Astrocyte (in vitro differentiated cells and primary cell): ENCODE data around the gene TSPAN15. TPM values are rescaled to one million over a fixed set of nuclear protein-coding genes. Genes with fewer than 3 reads are reported as not detected.
A peak's percentile ranks its signal among the peaks of the same experiment; 100 is the strongest.

ENCODE experiments used
- DNase-seq: peaks from one replicate; pipeline ENCODE4 v3.0.0-alpha.2; 2010; ENCODE audit warnings: low read depth
- FAIRE-seq: peaks from 2 replicates; lab custom pipeline; 2011; peaks lifted over from hg19 to GRCh38; lab: Jason Lieb, UNC
- H2AFZ ChIP-seq: 2 replicates; pipeline ENCODE4 v1.6.0; 2012; ENCODE audit warnings: low read depth, low read length, inconsistent platforms
- H3K27ac ChIP-seq: 2 replicates; pipeline ENCODE4 v1.5.1; 2011; ENCODE audit warnings: low read depth, low read length, inconsistent platforms
- H3K27me3 ChIP-seq: 2 replicates; pipeline ENCODE4 v1.6.0; 2011; ENCODE audit warnings: low read length, inconsistent platforms; ENCODE audit not compliant: insufficient read depth
- H3K36me3 ChIP-seq: 2 replicates; pipeline ENCODE4 v1.5.1; 2011; ENCODE audit warnings: low read length, inconsistent platforms; ENCODE audit not compliant: insufficient read depth
- H3K4me1 ChIP-seq: 2 replicates; pipeline ENCODE4 v1.5.1; 2011; ENCODE audit warnings: low read length, inconsistent platforms; ENCODE audit not compliant: insufficient read depth
- H3K4me2 ChIP-seq: 2 replicates; pipeline ENCODE4 v1.6.0; 2012; ENCODE audit warnings: low read length, inconsistent platforms
- H3K4me3 ChIP-seq: 2 replicates; pipeline ENCODE4 v1.5.1; 2011; ENCODE audit warnings: low read depth, mild to moderate bottlenecking, low read length, inconsistent platforms; ENCODE audit not compliant: insufficient read depth
- H3K79me2 ChIP-seq: 2 replicates; pipeline ENCODE4 v1.6.0; 2012; ENCODE audit warnings: mild to moderate bottlenecking, low read length, inconsistent platforms; ENCODE audit not compliant: insufficient read depth
- H3K9ac ChIP-seq: 2 replicates; pipeline ENCODE4 v1.6.0; 2012; ENCODE audit warnings: mild to moderate bottlenecking, low read length, inconsistent platforms
- H3K9me3 ChIP-seq: 2 replicates; pipeline ENCODE4 v1.5.1; 2012; ENCODE audit warnings: low read depth, mild to moderate bottlenecking, low read length, inconsistent platforms; ENCODE audit not compliant: insufficient read depth
- H4K20me1 ChIP-seq: 2 replicates; pipeline ENCODE4 v1.6.0; 2012; ENCODE audit warnings: low read length, inconsistent platforms; ENCODE audit not compliant: insufficient read depth
- H3K27ac Mint-ChIP-seq: one replicate; pipeline ENCODE4 v1.8.0; 2021; ENCODE audit warnings: mild to moderate bottlenecking, mixed read lengths; ENCODE audit not compliant: unreplicated experiment
- H3K27me3 Mint-ChIP-seq: one replicate; pipeline ENCODE4 v1.8.0; 2021; ENCODE audit warnings: low read depth, mixed read lengths; ENCODE audit not compliant: unreplicated experiment
- H3K36me3 Mint-ChIP-seq: one replicate; pipeline ENCODE4 v1.8.0; 2021; ENCODE audit warnings: low read depth, mixed read lengths; ENCODE audit not compliant: unreplicated experiment
- H3K4me1 Mint-ChIP-seq: one replicate; pipeline ENCODE4 v1.8.0; 2021; ENCODE audit warnings: low read depth, mixed read lengths; ENCODE audit not compliant: unreplicated experiment
- H3K4me3 Mint-ChIP-seq: one replicate; pipeline ENCODE4 v1.8.0; 2021; ENCODE audit warnings: mild to moderate bottlenecking, moderate library complexity, mixed read lengths; ENCODE audit not compliant: unreplicated experiment
- H3K9me3 Mint-ChIP-seq: one replicate; pipeline ENCODE4 v1.8.0; 2021; ENCODE audit warnings: mild to moderate bottlenecking, mixed read lengths; ENCODE audit not compliant: unreplicated experiment
- EZH2 ChIP-seq: IDR thresholded peaks from 2 replicates; pipeline ENCODE4 v1.6.1; 2012; ENCODE audit warnings: mild to moderate bottlenecking, low read length, inconsistent platforms; ENCODE audit not compliant: insufficient read depth
- total RNA-seq: library from RNA; stranded (reverse); gene quantifications from 2 replicates; pipeline ENCODE4 v1.2.1, GENCODE V29; 2021
- TF ChIP-seq, protein P1 (sequence below): IDR thresholded peaks from 2 replicates; pipeline ENCODE4 v1.5.1; 2011; ENCODE audit warnings: low read depth, mild to moderate bottlenecking, inconsistent platforms, low read length, moderate library complexity; ENCODE audit not compliant: insufficient read depth

TSPAN15 gene
- total RNA-seq, 1 donor from 2014 or later: 9.4 TPM

DNA sequence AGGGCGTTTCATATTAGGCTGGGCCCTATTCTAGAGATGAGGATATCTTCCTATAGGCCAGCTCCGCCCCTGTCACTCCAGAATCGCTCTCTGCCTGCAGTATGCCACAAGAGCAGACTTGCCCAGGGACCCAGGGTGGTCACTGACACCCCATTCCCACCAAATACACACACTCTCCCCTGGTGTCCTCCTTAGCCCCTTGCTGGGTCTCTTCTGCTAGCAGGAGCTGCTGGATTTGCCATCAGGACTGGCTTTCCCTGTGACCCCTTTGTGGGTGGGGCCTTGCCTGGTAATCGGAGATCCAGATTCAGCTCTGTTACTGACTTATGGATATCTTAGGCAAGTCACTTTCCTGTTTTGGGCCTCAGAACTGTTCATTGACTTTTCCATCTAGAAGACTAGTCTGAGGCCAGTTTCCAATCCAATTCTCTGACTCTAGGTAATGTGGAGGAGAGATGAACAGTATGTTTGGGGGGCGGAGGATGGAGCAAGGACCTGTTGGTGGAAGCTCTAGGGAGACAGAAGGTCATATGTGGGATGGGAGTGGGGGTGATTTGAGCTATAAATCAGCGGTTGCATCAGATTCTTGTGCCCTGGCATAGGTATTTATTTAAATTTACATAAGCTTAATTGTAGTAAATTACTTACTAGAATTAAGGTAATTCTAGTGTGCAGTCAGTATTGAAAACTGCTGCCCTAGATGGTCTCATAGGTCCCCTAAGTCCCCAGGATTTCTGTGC lies 1.6 kb downstream of the TSPAN15 start:
- no peaks in the 10 kb centered on the region for H4K20me1 ChIP-seq
- no peaks in the 10 kb centered on the region for H3K27me3 Mint-ChIP-seq
- peaks cover 3% of the 10 kb centered on the region for H3K27me3 ChIP-seq
- no peak for TF ChIP-seq EZH2
- TF ChIP-seq, protein P1, sequence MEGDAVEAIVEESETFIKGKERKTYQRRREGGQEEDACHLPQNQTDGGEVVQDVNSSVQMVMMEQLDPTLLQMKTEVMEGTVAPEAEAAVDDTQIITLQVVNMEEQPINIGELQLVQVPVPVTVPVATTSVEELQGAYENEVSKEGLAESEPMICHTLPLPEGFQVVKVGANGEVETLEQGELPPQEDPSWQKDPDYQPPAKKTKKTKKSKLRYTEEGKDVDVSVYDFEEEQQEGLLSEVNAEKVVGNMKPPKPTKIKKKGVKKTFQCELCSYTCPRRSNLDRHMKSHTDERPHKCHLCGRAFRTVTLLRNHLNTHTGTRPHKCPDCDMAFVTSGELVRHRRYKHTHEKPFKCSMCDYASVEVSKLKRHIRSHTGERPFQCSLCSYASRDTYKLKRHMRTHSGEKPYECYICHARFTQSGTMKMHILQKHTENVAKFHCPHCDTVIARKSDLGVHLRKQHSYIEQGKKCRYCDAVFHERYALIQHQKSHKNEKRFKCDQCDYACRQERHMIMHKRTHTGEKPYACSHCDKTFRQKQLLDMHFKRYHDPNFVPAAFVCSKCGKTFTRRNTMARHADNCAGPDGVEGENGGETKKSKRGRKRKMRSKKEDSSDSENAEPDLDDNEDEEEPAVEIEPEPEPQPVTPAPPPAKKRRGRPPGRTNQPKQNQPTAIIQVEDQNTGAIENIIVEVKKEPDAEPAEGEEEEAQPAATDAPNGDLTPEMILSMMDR: no peak
- peak overlapping the region; percentile 60 for H3K4me3 Mint-ChIP-seq
- no peaks in the 10 kb centered on the region for H3K36me3 Mint-ChIP-seq
- no peaks in the 10 kb centered on the region for H3K79me2 ChIP-seq
- H3K4me1 Mint-ChIP-seq: peaks cover 17% of the 10 kb centered on the region
- DNase-seq (no peak), FAIRE-seq (no peak)
- H3K9me3 ChIP-seq: no peaks in the 10 kb centered on the region
- H3K4me2 ChIP-seq: no peak overlapping the region
- H3K4me1 ChIP-seq: no peaks in the 10 kb centered on the region
- H3K36me3 ChIP-seq: no peaks in the 10 kb centered on the region
- H3K4me3 ChIP-seq: no peak overlapping the region
- H3K27ac ChIP-seq: no peak overlapping the region
- no peaks in the 10 kb centered on the region for H3K9me3 Mint-ChIP-seq
- H2AFZ ChIP-seq: no peak overlapping the region
- no peak overlapping the region for H3K9ac ChIP-seq
- no peak overlapping the region for H3K27ac Mint-ChIP-seq

DNA sequence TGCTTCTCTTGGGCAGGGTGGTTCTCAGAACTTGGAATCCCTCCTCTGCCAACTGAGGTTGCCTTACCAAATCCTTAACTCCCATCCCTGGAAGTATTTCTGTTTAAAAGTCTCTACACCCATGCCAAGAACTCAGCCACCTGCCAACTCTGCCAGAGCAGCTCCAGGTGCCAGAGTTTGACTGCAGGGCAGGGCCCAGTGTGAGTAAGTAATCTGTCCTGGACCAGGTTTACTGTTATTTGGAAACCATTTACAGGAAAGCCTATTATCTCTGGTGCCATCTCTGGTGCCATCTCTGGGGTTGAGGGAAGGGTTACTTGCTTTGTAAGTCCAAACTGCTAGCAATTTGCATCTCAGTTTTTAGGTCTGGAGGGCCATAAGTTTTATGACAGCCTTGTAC lies 2.5 kb downstream of the TSPAN15 start:
- no peaks in the 10 kb centered on the region for H3K9me3 ChIP-seq
- H3K9me3 Mint-ChIP-seq: no peaks in the 10 kb centered on the region
- H3K27ac Mint-ChIP-seq: no peak overlapping the region
- H3K79me2 ChIP-seq: no peaks in the 10 kb centered on the region
- no peak overlapping the region for H3K27ac ChIP-seq
- no peak for TF ChIP-seq EZH2
- TF ChIP-seq, protein P1: no peak
- H4K20me1 ChIP-seq: no peaks in the 10 kb centered on the region
- H3K4me3 ChIP-seq: no peak overlapping the region
- H3K4me1 ChIP-seq: no peaks in the 10 kb centered on the region
- H3K36me3 Mint-ChIP-seq: no peaks in the 10 kb centered on the region
- H3K4me2 ChIP-seq: no peak overlapping the region
- H3K36me3 ChIP-seq: no peaks in the 10 kb centered on the region
- no peak overlapping the region for H3K9ac ChIP-seq
- peaks cover 3% of the 10 kb centered on the region for H3K27me3 ChIP-seq
- no peak for FAIRE-seq
- DNase-seq: no peak
- H3K27me3 Mint-ChIP-seq: no peaks in the 10 kb centered on the region
- no peak overlapping the region for H2AFZ ChIP-seq
- peaks cover 21% of the 10 kb centered on the region for H3K4me1 Mint-ChIP-seq
- no peak overlapping the region for H3K4me3 Mint-ChIP-seq
